ENCODE measurements around the gene C6orf120. TPM values are rescaled to one million over a fixed set of nuclear protein-coding genes. Genes with fewer than 3 reads are reported as not detected.

C6orf120 gene
- total and polyA plus RNA-seq, 2 of the 13 experiments (the other 11 are each of a cell fraction or from before 2014, with no cell fraction given) = 21.7 to 29.9 TPM

DNA sequence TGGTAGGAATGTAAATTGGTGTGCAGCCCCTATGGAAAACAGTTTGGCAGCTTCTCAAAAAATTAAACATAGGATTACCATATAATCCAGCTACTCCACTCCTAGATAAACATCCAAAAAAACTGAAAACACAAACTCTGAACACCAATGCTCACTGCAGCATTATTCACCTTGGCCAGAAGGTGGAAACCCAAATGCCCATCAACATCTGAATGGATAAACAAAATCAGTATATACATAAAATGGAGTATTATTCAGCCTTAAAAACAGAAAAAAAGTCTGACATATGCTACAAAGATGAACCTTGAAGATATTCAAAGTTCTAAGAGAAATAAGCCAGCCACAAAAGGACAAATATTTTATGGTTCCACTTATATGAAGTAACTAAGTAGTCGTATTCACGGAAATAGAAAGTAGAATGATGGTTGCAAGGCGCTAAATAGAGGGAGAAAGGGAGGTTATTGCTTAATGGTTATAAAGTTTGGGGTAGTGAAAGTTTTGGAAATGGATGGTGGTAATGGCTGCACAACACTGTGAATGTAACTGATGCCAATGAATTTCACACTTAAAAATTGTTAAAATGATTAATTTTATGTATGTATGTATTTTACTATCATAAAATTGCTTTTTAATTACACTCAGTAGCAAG is 18.4 kb downstream of the C6orf120 start:
- POLR2A ChIA-PET = interaction anchor here (1.1 to 3.8 kb wide), 4 partner anchors 10 to 31 kb away, joined by 3 to 16 read pairs (median 6); partner anchors contain the start of genes C6orf120, DYNLT2, ERMARD and WDR27
- DNase-seq (ENCODE audit: low spot score) = no peak
- Histone ChIP-seq H3K27ac (ENCODE audit: extremely low read length, insufficient read depth, low read length) (no peak overlapping the region), H3K79me2 (ENCODE audit: insufficient read depth, low read length) (peaks cover 70% of the 10 kb centered on the region), H3K36me3 (replicated peaks in 1 of 2; ENCODE audit: control insufficient read depth in 1 of 2, insufficient read depth in 2 of 2, low read length in 2 of 2) (peaks cover 7 to 33% of the 10 kb centered on the region in 2 experiments), H4K20me1 (ENCODE audit: insufficient read depth, low read length) (peaks cover 45% of the 10 kb centered on the region), H2AFZ (ENCODE audit: low read length) (no peak overlapping the region), H3K4me1 (ENCODE audit: insufficient read depth, low read length) (peaks cover 40% of the 10 kb centered on the region), H3K4me2 (ENCODE audit: low read depth, low read length) (peak overlapping the region; percentile 94), H3K4me3 (replicated peaks in 1 of 3; ENCODE audit: insufficient read depth in 1 of 3, low read depth in 2 of 3, low read length in 3 of 3) (no peak overlapping the region), H3K9me3 (ENCODE audit: low read length) (no peaks in the 10 kb centered on the region), H3K27me3 (ENCODE audit: control insufficient read depth in 1 of 2, insufficient read depth in 2 of 2, low read length in 2 of 2) (no peaks in the 10 kb centered on the region; a peak in 1 of 5 replicates), H3K9ac (ENCODE audit: insufficient read depth, low read depth, low read length) (no peak overlapping the region)
- no peak for FAIRE-seq
- in situ Hi-C loops (cut with HindIII; ENCODE audit: extremely low pct_ligation_motif_present, low pct_unique_long_range_greater_than_20kb) (no loop called here), intact Hi-C loops (cut with micrococcal nuclease; ENCODE audit: unreplicated experiment) (loop anchor here (2.0 kb wide), 1 partner anchor 18 kb away; the partner anchor contains the start of genes C6orf120 and WDR27)
- no peak for TF ChIP-seq ZNF614 (CRISPR knock-in tag; IDR thresholded peaks at IDR 0.05; ENCODE audit: borderline replicate concordance)
- TF ChIP-seq RAD21 (CRISPR knock-in tag; IDR thresholded peaks at IDR 0.05) = 0 out of 2 replicates have a peak, but pooled peaks have one; percentile 16
- no peak for TF ChIP-seq JUND (CRISPR knock-in tag; IDR thresholded peaks at IDR 0.05)
- TF ChIP-seq, protein P1, sequence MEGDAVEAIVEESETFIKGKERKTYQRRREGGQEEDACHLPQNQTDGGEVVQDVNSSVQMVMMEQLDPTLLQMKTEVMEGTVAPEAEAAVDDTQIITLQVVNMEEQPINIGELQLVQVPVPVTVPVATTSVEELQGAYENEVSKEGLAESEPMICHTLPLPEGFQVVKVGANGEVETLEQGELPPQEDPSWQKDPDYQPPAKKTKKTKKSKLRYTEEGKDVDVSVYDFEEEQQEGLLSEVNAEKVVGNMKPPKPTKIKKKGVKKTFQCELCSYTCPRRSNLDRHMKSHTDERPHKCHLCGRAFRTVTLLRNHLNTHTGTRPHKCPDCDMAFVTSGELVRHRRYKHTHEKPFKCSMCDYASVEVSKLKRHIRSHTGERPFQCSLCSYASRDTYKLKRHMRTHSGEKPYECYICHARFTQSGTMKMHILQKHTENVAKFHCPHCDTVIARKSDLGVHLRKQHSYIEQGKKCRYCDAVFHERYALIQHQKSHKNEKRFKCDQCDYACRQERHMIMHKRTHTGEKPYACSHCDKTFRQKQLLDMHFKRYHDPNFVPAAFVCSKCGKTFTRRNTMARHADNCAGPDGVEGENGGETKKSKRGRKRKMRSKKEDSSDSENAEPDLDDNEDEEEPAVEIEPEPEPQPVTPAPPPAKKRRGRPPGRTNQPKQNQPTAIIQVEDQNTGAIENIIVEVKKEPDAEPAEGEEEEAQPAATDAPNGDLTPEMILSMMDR (CRISPR knock-in tag; IDR thresholded peaks at IDR 0.05) = 0 out of 2 replicates have a peak, but pooled peaks have one; percentile 13
- peak; percentile 17; the same call in 1 of the 2 replicates for TF ChIP-seq STAG1 (CRISPR knock-in tag; IDR thresholded peaks at IDR 0.05)
- 97% methylated on average over 3 of the region's 3 CpGs for WGBS (ENCODE audit: low lambda C conversion rate)
- no TSS peak for BruUV-seq (replicated peaks)
- no peak for ATAC-seq
- CTCF ChIA-PET (ENCODE audit: low intra/inter-chr PET ratio, low total read pairs) = no interaction called here
